Astrocyte (in vitro differentiated cells and primary cell): ENCODE results near the gene SELENOO. TPM values are rescaled to one million over a fixed set of nuclear protein-coding genes. Genes with fewer than 3 reads are reported as not detected.

Experiments used
- DNase-seq: peaks from one replicate; pipeline ENCODE4 v3.0.0-alpha.2; 2010; ENCODE audit warnings: low read depth
- FAIRE-seq: peaks from 2 replicates; lab custom pipeline; 2011; peaks lifted over from hg19 to GRCh38; lab: Jason Lieb, UNC
- H2AFZ ChIP-seq: 2 replicates; pipeline ENCODE4 v1.6.0; 2012; ENCODE audit warnings: low read depth, low read length, inconsistent platforms
- H3K27ac ChIP-seq: 2 replicates; pipeline ENCODE4 v1.5.1; 2011; ENCODE audit warnings: low read depth, low read length, inconsistent platforms
- H3K27me3 ChIP-seq: 2 replicates; pipeline ENCODE4 v1.6.0; 2011; ENCODE audit warnings: low read length, inconsistent platforms; ENCODE audit not compliant: insufficient read depth
- H3K36me3 ChIP-seq: 2 replicates; pipeline ENCODE4 v1.5.1; 2011; ENCODE audit warnings: low read length, inconsistent platforms; ENCODE audit not compliant: insufficient read depth
- H3K4me1 ChIP-seq: 2 replicates; pipeline ENCODE4 v1.5.1; 2011; ENCODE audit warnings: low read length, inconsistent platforms; ENCODE audit not compliant: insufficient read depth
- H3K4me2 ChIP-seq: 2 replicates; pipeline ENCODE4 v1.6.0; 2012; ENCODE audit warnings: low read length, inconsistent platforms
- H3K4me3 ChIP-seq: 2 replicates; pipeline ENCODE4 v1.5.1; 2011; ENCODE audit warnings: low read depth, mild to moderate bottlenecking, low read length, inconsistent platforms; ENCODE audit not compliant: insufficient read depth
- H3K79me2 ChIP-seq: 2 replicates; pipeline ENCODE4 v1.6.0; 2012; ENCODE audit warnings: mild to moderate bottlenecking, low read length, inconsistent platforms; ENCODE audit not compliant: insufficient read depth
- H3K9ac ChIP-seq: 2 replicates; pipeline ENCODE4 v1.6.0; 2012; ENCODE audit warnings: mild to moderate bottlenecking, low read length, inconsistent platforms
- H3K9me3 ChIP-seq: 2 replicates; pipeline ENCODE4 v1.5.1; 2012; ENCODE audit warnings: low read depth, mild to moderate bottlenecking, low read length, inconsistent platforms; ENCODE audit not compliant: insufficient read depth
- H4K20me1 ChIP-seq: 2 replicates; pipeline ENCODE4 v1.6.0; 2012; ENCODE audit warnings: low read length, inconsistent platforms; ENCODE audit not compliant: insufficient read depth
- H3K27ac Mint-ChIP-seq: one replicate; pipeline ENCODE4 v1.8.0; 2021; ENCODE audit warnings: mild to moderate bottlenecking, mixed read lengths; ENCODE audit not compliant: unreplicated experiment
- H3K27me3 Mint-ChIP-seq: one replicate; pipeline ENCODE4 v1.8.0; 2021; ENCODE audit warnings: low read depth, mixed read lengths; ENCODE audit not compliant: unreplicated experiment
- H3K36me3 Mint-ChIP-seq: one replicate; pipeline ENCODE4 v1.8.0; 2021; ENCODE audit warnings: low read depth, mixed read lengths; ENCODE audit not compliant: unreplicated experiment
- H3K4me1 Mint-ChIP-seq: one replicate; pipeline ENCODE4 v1.8.0; 2021; ENCODE audit warnings: low read depth, mixed read lengths; ENCODE audit not compliant: unreplicated experiment
- H3K4me3 Mint-ChIP-seq: one replicate; pipeline ENCODE4 v1.8.0; 2021; ENCODE audit warnings: mild to moderate bottlenecking, moderate library complexity, mixed read lengths; ENCODE audit not compliant: unreplicated experiment
- H3K9me3 Mint-ChIP-seq: one replicate; pipeline ENCODE4 v1.8.0; 2021; ENCODE audit warnings: mild to moderate bottlenecking, mixed read lengths; ENCODE audit not compliant: unreplicated experiment
- CTCF ChIP-seq: IDR thresholded peaks from 2 replicates; pipeline ENCODE4 v1.5.1; 2011; ENCODE audit warnings: low read depth, mild to moderate bottlenecking, inconsistent platforms, low read length, moderate library complexity; ENCODE audit not compliant: insufficient read depth
- EZH2 ChIP-seq: IDR thresholded peaks from 2 replicates; pipeline ENCODE4 v1.6.1; 2012; ENCODE audit warnings: mild to moderate bottlenecking, low read length, inconsistent platforms; ENCODE audit not compliant: insufficient read depth
- total RNA-seq: library from RNA; stranded (reverse); gene quantifications from 2 replicates; pipeline ENCODE4 v1.2.1, GENCODE V29; 2021

Gene SELENOO
- total RNA-seq, 1 donor from 2014 or later: 18.5 TPM

- H3K4me3 Mint-ChIP-seq: no peak overlapping the region
- Histone ChIP-seq H3K27ac (no peak overlapping the region), H3K27me3 (no peaks in the 10 kb centered on the region), H3K4me3 (no peak overlapping the region), H3K9me3 (no peaks in the 10 kb centered on the region), H3K4me2 (no peak overlapping the region), H3K9ac (no peak overlapping the region), H2AFZ (no peak overlapping the region), H3K79me2 (no peaks in the 10 kb centered on the region), H3K36me3 (peaks cover 7% of the 10 kb centered on the region), H3K4me1 (no peaks in the 10 kb centered on the region), H4K20me1 (peaks cover 43% of the 10 kb centered on the region)
- no peak for FAIRE-seq
- no peak overlapping the region for H3K27ac Mint-ChIP-seq
- H3K9me3 Mint-ChIP-seq: no peaks in the 10 kb centered on the region
- H3K4me1 Mint-ChIP-seq: peaks cover 2% of the 10 kb centered on the region
- peaks cover 20% of the 10 kb centered on the region for H3K36me3 Mint-ChIP-seq
- no peak for DNase-seq
- no peaks in the 10 kb centered on the region for H3K27me3 Mint-ChIP-seq
- no peak for TF ChIP-seq EZH2
- no peak for TF ChIP-seq CTCF
Measured at GRCh38 chr22:50225200-50225969, 24.6 kb downstream of the SELENOO start.

DNA sequence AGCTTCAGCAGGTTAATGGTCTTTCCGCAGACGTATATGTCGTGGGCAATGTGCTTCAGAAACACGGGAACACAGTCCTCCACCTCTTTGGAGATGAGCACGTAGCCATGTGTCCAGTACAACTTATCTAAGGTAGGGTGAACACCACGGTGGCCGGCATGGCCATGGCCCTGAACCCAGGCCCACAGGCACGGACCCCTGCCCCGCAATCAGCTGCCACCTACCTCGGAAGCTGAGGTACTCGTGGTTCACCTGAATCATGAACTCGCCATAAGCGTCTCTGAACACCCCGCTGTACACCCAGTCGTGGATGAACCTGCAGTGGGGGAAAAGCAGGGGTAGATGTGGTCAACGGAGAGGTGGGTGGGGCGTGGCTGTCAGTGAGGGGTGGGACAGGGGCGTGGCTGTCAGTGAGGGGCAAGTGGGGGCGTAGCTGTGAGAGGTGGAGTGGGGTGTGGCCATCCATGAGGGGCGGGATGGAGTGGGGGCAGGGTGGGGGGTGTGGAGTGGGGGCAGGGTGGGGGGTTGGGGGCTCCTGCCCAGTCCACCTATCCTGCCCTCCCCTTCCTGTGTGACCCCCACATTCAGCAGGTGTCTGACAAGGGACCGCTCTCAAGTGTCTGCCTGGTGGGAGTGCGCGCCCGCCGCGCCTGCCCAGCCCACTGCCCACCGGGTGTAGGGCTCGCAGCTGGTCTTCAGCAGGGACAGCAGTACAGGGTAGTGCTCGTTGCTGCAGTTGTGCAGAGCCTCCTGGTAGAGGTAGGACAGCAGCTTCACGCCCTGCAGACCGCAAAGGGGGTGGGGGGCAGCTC lies 25.5 kb downstream of the SELENOO start:
- no peak for FAIRE-seq
- H3K9me3 Mint-ChIP-seq: no peaks in the 10 kb centered on the region
- Histone ChIP-seq H3K4me1 (no peaks in the 10 kb centered on the region), H4K20me1 (peaks cover 36% of the 10 kb centered on the region), H3K9ac (no peak overlapping the region), H3K4me3 (no peak overlapping the region), H2AFZ (no peak overlapping the region), H3K4me2 (no peak overlapping the region), H3K27me3 (no peaks in the 10 kb centered on the region), H3K36me3 (peaks cover 7% of the 10 kb centered on the region), H3K9me3 (no peaks in the 10 kb centered on the region), H3K79me2 (no peaks in the 10 kb centered on the region), H3K27ac (no peak overlapping the region)
- no peak for DNase-seq
- H3K27ac Mint-ChIP-seq: no peak overlapping the region
- peaks cover 20% of the 10 kb centered on the region for H3K36me3 Mint-ChIP-seq
- no peak overlapping the region for H3K4me3 Mint-ChIP-seq
- H3K4me1 Mint-ChIP-seq: peaks cover 2% of the 10 kb centered on the region
- TF ChIP-seq EZH2: no peak
- no peak for TF ChIP-seq CTCF
- H3K27me3 Mint-ChIP-seq: no peaks in the 10 kb centered on the region

DNA sequence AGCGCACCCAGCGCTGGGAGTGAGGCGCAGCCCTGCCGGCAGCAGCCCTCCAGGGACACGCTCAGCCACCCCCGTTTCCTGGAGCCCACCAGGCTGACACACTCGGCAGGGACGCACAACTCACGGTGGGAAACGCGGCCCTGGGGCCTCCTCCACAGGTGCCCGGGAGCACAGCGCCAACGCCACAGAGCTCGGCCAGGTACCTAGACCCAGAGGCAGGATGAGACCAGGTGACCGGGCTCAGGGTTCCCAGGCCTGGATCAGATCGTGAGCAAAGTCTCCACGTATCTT lies 26.0 kb downstream of the SELENOO start:
- TF ChIP-seq CTCF (no peak), EZH2 (no peak)
- H3K27ac Mint-ChIP-seq: no peak overlapping the region
- DNase-seq: no peak
- Histone ChIP-seq H3K79me2 (no peaks in the 10 kb centered on the region), H4K20me1 (peaks cover 36% of the 10 kb centered on the region), H3K4me2 (no peak overlapping the region), H3K9me3 (no peaks in the 10 kb centered on the region), H3K27ac (no peak overlapping the region), H3K9ac (no peak overlapping the region), H3K4me1 (no peaks in the 10 kb centered on the region), H3K27me3 (no peaks in the 10 kb centered on the region), H3K36me3 (peaks cover 7% of the 10 kb centered on the region), H2AFZ (no peak overlapping the region), H3K4me3 (no peak overlapping the region)
- H3K4me1 Mint-ChIP-seq: peaks cover 2% of the 10 kb centered on the region
- H3K36me3 Mint-ChIP-seq: peaks cover 20% of the 10 kb centered on the region
- no peak overlapping the region for H3K4me3 Mint-ChIP-seq
- no peaks in the 10 kb centered on the region for H3K27me3 Mint-ChIP-seq
- no peak for FAIRE-seq
- H3K9me3 Mint-ChIP-seq: no peaks in the 10 kb centered on the region
